ENCODE data around the gene GNL1.

Gene GNL1

DNA sequence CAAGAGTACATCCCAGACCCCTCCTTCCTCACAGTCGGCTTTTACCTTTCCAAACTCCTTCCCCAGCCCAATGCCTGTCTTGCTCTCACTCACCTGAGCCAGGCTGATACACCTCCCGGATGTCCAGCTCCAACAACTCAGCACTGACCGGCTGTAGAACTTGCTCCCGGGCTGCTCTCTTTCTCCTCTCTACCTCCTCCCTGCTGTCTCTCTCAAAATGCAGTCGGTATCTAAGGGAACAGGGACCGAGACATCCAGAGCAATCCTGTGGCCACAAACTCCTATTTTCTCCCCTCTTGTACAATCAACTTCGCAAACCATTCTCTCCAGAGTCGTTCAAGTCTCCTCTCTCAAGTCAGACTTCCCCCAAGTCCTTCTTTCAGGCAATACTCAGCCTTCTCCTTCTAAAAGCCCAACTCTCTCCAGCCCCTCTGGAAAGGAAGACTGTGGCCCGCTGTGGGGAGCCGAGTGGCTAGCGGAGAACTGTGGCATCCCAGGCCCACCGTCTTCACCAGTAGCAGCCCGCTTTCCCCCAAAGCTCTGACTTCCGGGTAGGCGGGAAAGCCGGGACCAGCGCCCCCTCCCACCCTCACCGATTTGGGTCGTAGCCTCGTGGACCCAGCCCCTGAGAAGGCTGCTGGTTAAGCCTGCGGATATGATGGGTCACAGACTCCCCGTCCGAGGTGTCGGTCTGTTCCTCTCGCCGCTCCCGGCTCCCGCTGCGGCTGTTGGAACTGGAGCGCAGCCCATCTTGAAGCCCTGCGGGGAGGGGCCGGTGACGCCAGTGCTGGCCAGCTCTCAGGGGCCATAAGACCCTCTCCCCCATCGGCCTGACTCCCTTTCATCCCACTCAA is 1.1 kb downstream of the GNL1 start:
- ChIA-PET CTCF (interaction anchor here (1.6 to 2.1 kb wide), 2 partner anchors 10 to 14 kb away, joined by 5 to 14 read pairs; no protein-coding TSS in a partner anchor), POLR2A (interaction anchor here (0.6 to 3.6 kb wide), 9 partner anchors 8 to 191 kb away, joined by 3 to 32 read pairs (median 10); partner anchors contain the start of genes ABCF1, MRPS18B and PPP1R10)
- no peak for TF ChIP-seq CTBP1 (IDR thresholded peaks at IDR 0.05; ENCODE audit: borderline replicate concordance)
- TF ChIP-seq SUZ12 (IDR thresholded peaks at IDR 0.05): no peak
- TF ChIP-seq LEF1 (IDR thresholded peaks at IDR 0.05; ENCODE audit: borderline replicate concordance): no peak
- no peak for TF ChIP-seq NFRKB (IDR thresholded peaks at IDR 0.05)
- no peak for TF ChIP-seq SP1 (IDR thresholded peaks at IDR 0.05)
- no peak for TF ChIP-seq FOXA1 (IDR thresholded peaks at IDR 0.05)
- no peak for TF ChIP-seq ELF4 (IDR thresholded peaks at IDR 0.05)
- no peak for TF ChIP-seq TARDBP (IDR thresholded peaks at IDR 0.05)
- TF ChIP-seq HDGF (IDR thresholded peaks at IDR 0.05; ENCODE audit: borderline replicate concordance): no peak
- TF ChIP-seq BHLHE40 (IDR thresholded peaks at IDR 0.05; ENCODE audit: borderline replicate concordance): no peak
- peak; percentile 29 for DNase-seq (ENCODE audit: extremely low spot score)

DNA sequence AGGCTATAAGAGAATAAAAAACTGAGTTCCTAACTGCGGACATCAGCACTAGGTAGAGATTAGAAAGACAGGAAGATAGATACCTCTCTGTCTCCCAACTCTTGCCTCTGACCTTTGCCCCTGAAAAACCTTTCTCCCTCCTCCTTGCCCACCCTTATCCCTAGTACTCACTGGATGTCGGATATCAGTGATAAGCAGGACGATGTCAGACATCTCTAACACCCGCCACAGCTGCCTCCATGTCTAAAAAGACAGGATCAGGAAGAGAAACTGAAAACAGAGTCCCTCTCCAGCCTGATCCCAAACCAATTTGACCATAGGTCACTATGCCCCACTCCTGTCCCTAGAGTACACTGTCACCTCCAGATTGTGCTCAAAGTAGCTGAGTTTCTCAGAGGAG is 1.9 kb downstream of the GNL1 start:
- no peak for TF ChIP-seq HDGF (IDR thresholded peaks at IDR 0.05; ENCODE audit: borderline replicate concordance)
- no peak for TF ChIP-seq SP1 (IDR thresholded peaks at IDR 0.05)
- TF ChIP-seq FOXK2 (IDR thresholded peaks at IDR 0.05): no peak
- TF ChIP-seq NFRKB (IDR thresholded peaks at IDR 0.05): no peak
- TF ChIP-seq CTBP1 (IDR thresholded peaks at IDR 0.05; ENCODE audit: borderline replicate concordance): no peak
- TF ChIP-seq, protein P1, sequence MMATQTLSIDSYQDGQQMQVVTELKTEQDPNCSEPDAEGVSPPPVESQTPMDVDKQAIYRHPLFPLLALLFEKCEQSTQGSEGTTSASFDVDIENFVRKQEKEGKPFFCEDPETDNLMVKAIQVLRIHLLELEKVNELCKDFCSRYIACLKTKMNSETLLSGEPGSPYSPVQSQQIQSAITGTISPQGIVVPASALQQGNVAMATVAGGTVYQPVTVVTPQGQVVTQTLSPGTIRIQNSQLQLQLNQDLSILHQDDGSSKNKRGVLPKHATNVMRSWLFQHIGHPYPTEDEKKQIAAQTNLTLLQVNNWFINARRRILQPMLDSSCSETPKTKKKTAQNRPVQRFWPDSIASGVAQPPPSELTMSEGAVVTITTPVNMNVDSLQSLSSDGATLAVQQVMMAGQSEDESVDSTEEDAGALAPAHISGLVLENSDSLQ (IDR thresholded peaks at IDR 0.05): no peak
- no peak for TF ChIP-seq FOXM1 (IDR thresholded peaks at IDR 0.05; ENCODE audit: borderline replicate concordance)
- no peak for TF ChIP-seq LEF1 (IDR thresholded peaks at IDR 0.05; ENCODE audit: borderline replicate concordance)
- TF ChIP-seq ELF4 (IDR thresholded peaks at IDR 0.05): no peak
- POLR2A ChIA-PET: interaction anchor here (0.6 to 3.6 kb wide), 6 partner anchors 9 to 192 kb away, joined by 3 to 17 read pairs (median 6); partner anchors contain the start of genes MRPS18B and PPP1R10
- CTCF ChIA-PET: interaction anchor here (1.6 to 2.1 kb wide), 2 partner anchors 10 to 13 kb away, joined by 5 to 14 read pairs; no protein-coding TSS in a partner anchor
- DNase-seq (ENCODE audit: extremely low spot score): no peak

- no peak for TF ChIP-seq ARNT (IDR thresholded peaks at IDR 0.05)
- TF ChIP-seq SP1 (IDR thresholded peaks at IDR 0.05): no peak
- no peak for TF ChIP-seq FOXM1 (IDR thresholded peaks at IDR 0.05; ENCODE audit: borderline replicate concordance)
- no peak for TF ChIP-seq HDGF (IDR thresholded peaks at IDR 0.05; ENCODE audit: borderline replicate concordance)
- no peak for TF ChIP-seq LEF1 (IDR thresholded peaks at IDR 0.05; ENCODE audit: borderline replicate concordance)
- no peak for TF ChIP-seq FOXA1 (IDR thresholded peaks at IDR 0.05)
- TF ChIP-seq L3MBTL2 (conservative IDR thresholded peaks at IDR 0.05): no peak
- TF ChIP-seq ELF4 (IDR thresholded peaks at IDR 0.05): no peak
- no peak for TF ChIP-seq CTBP1 (IDR thresholded peaks at IDR 0.05; ENCODE audit: borderline replicate concordance)
- TF ChIP-seq SUZ12 (IDR thresholded peaks at IDR 0.05): no peak
- no peak for TF ChIP-seq NFRKB (IDR thresholded peaks at IDR 0.05)
- TF ChIP-seq ZNF384 (IDR thresholded peaks at IDR 0.05): no peak
- TF ChIP-seq BHLHE40 (IDR thresholded peaks at IDR 0.05; ENCODE audit: borderline replicate concordance): no peak
- TF ChIP-seq TARDBP (IDR thresholded peaks at IDR 0.05): no peak
- TF ChIP-seq, protein P1 (IDR thresholded peaks at IDR 0.05): no peak
- no peak for DNase-seq (ENCODE audit: extremely low spot score)
- CTCF ChIA-PET: no interaction called here
- POLR2A ChIA-PET: no interaction called here
Measured at GRCh38 chr6:30548375-30548774, 7.9 kb downstream of the GNL1 start.

DNA sequence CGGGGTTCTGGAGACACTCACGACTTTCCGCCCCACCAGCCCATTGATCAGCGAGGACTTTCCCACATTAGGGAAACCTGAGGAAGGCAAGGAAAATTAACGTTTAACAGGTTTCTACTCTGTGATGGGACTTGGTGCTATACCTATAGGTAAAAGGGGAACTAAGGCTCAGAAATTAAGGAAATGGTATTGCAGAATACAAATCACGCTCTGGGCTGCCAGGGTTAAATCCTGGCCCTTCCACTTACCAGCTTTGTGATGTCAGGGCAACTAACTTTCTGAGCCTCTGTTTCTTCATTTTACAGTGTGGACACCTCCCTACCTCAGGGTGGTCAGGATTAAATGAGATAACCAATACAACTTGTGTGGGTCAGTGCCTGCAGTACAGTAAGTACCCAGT is 8.8 kb downstream of the GNL1 start:
- POLR2A ChIA-PET: interaction anchor here (1.2 kb wide), 1 partner anchor 10 kb away, joined by 3 read pairs; no protein-coding TSS in a partner anchor
- no peak for DNase-seq (ENCODE audit: extremely low spot score)
- CTCF ChIA-PET: no interaction called here
- no peak for TF ChIP-seq LEF1 (IDR thresholded peaks at IDR 0.05; ENCODE audit: borderline replicate concordance)
- no peak for TF ChIP-seq HDGF (IDR thresholded peaks at IDR 0.05; ENCODE audit: borderline replicate concordance)
- no peak for TF ChIP-seq FOXM1 (IDR thresholded peaks at IDR 0.05; ENCODE audit: borderline replicate concordance)
- no peak for TF ChIP-seq NFRKB (IDR thresholded peaks at IDR 0.05)
- no peak for TF ChIP-seq FOXA1 (IDR thresholded peaks at IDR 0.05)
- TF ChIP-seq CTBP1 (IDR thresholded peaks at IDR 0.05; ENCODE audit: borderline replicate concordance): no peak
- TF ChIP-seq ZNF384 (IDR thresholded peaks at IDR 0.05): no peak
- no peak for TF ChIP-seq ELF4 (IDR thresholded peaks at IDR 0.05)
- TF ChIP-seq ARNT (IDR thresholded peaks at IDR 0.05): no peak
- TF ChIP-seq TARDBP (IDR thresholded peaks at IDR 0.05): no peak
- no peak for TF ChIP-seq SP1 (IDR thresholded peaks at IDR 0.05)
- no peak for TF ChIP-seq L3MBTL2 (conservative IDR thresholded peaks at IDR 0.05)
- no peak for TF ChIP-seq FOXK2 (IDR thresholded peaks at IDR 0.05)
- no peak for TF ChIP-seq BHLHE40 (IDR thresholded peaks at IDR 0.05; ENCODE audit: borderline replicate concordance)
- no peak for TF ChIP-seq SUZ12 (IDR thresholded peaks at IDR 0.05)
- TF ChIP-seq, protein P1 (IDR thresholded peaks at IDR 0.05): no peak

DNA sequence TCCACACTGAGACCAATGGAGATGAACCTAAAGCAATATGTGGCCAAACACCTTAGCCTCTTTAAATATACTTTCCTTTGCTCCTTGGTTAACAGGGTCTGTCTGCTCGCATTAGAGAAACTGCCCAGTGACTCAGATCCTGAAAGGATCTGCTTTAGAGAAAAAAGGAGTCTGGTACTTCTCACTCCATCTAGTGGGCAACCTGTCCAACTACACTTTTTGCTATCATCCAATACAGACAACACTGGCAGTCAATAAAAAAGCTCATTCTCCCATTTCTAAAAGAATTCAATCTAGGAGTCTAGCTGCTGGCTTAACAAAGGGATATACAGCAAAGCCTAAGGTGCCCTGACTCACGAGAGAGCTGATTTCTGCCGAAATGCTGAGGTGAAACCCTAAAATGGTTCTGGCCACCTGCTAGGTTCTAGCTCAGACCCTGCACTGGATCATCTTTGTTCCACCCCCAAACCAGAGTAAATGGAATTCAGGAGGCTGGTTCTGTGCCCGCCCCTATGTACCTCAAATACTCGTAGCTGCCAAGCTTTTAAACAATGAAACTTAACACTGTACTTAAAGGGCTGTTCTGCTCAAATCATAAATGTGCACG is 11.5 kb downstream of the GNL1 start:
- no peak for TF ChIP-seq TARDBP (IDR thresholded peaks at IDR 0.05)
- TF ChIP-seq HDGF (IDR thresholded peaks at IDR 0.05; ENCODE audit: borderline replicate concordance): no peak
- TF ChIP-seq, protein P1 (IDR thresholded peaks at IDR 0.05): no peak
- no peak for TF ChIP-seq FOXM1 (IDR thresholded peaks at IDR 0.05; ENCODE audit: borderline replicate concordance)
- no peak for TF ChIP-seq NFRKB (IDR thresholded peaks at IDR 0.05)
- TF ChIP-seq ZNF384 (IDR thresholded peaks at IDR 0.05): no peak
- no peak for TF ChIP-seq CTBP1 (IDR thresholded peaks at IDR 0.05; ENCODE audit: borderline replicate concordance)
- no peak for TF ChIP-seq BHLHE40 (IDR thresholded peaks at IDR 0.05; ENCODE audit: borderline replicate concordance)
- TF ChIP-seq LEF1 (IDR thresholded peaks at IDR 0.05; ENCODE audit: borderline replicate concordance): no peak
- no peak for TF ChIP-seq ARNT (IDR thresholded peaks at IDR 0.05)
- no peak for TF ChIP-seq FOXK2 (IDR thresholded peaks at IDR 0.05)
- TF ChIP-seq SP1 (IDR thresholded peaks at IDR 0.05): no peak
- no peak for TF ChIP-seq SUZ12 (IDR thresholded peaks at IDR 0.05)
- no peak for TF ChIP-seq ELF4 (IDR thresholded peaks at IDR 0.05)
- no peak for TF ChIP-seq FOXA1 (IDR thresholded peaks at IDR 0.05)
- peak; percentile 54 for DNase-seq (ENCODE audit: extremely low spot score)
- ChIA-PET POLR2A (interaction anchor here (0.7 to 1.9 kb wide), 8 partner anchors 9 to 63 kb away, joined by 3 to 19 read pairs (median 4); partner anchors contain the start of genes ABCF1, GNL1 and PRR3), CTCF (interaction anchor here (0.6 to 2.0 kb wide), 15 partner anchors 10 to 302 kb away, joined by 3 to 14 read pairs (median 5); no protein-coding TSS in a partner anchor)
